Fibroblast of skin of left quadriceps (primary cell): ENCODE results near the gene SERINC2.
"Not testable (repeated sequence)": the region's sequence is repeated elsewhere in the genome, so short reads cannot be mapped to it uniquely, and the experiment has no call there.

Source experiments
- DNase-seq, 2 experiments: peaks; one replicate each; pipeline ENCODE4 v3.0.0-alpha.2; 2013; ENCODE audit warnings: low read depth in 2 of 2

SERINC2 gene

DNA sequence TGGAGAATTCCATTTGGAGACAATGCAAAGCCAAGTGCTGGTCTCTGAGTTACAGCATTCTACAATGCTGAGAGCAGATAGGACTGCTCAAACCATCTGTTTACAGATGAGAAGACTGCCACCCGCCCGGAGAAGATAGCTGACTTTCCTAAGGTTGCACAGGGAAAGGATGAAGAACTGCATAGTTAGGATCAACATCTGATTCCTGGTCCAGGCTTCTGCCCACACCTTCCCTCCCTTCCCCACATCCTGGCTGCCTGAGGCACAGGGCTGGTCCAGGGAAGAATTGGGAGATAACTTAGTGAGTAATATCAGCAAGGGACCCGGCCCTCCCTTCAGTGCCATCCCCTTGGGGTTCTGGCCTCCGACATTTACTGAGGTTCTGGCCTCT lies 2.0 kb downstream of the SERINC2 start:
- no peak for DNase-seq

DNA sequence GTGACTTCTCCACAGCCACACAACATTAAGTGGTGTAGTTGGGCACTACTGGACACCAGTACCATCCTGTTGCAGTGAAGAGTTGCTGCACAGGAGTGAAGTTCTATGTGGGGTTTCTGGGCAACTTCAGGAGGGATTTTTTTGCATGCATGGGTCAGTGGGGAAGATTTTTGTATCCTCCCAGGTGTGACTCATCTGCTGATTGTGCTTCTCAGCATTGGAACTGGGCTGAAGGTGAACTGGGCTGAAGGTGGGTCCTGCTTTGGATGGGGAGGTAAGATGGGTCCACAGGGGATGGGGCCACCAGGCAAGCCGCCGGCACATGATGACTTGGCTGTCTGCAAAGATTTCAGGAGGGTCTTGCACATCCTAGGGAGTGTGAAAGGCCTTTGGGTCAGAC lies 2.6 kb downstream of the SERINC2 start:
- no peak for DNase-seq

DNA sequence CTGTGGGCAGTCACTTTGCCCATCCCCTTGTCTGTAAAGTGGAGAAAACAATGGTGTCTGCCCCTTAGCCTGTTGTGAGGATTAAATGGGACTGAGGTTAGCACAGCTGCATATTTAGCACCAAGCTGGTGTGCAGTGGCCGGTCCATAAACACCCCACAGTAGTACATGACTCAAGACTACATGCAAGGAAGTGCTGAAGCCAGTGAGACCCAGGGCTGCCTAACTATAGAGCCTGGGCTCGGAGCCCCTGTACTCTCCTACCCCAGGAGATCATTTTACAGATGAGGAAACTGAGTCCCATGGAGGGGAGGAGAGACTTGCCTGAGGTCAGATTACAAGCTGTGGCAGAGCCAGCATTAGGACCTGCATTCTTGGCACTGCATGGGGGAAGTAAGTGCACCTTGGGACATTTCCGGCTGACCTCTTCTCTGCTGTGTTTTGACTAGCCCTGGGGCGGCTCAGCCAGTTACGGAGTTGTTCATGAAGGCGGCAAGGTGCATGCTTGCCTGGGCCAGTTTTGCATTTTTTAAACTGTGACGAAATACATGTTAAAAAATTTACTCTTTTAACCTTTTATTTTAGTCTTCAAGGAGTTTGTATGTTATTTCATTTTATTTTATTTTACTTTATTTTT lies 3.2 kb downstream of the SERINC2 start:
- no peak for DNase-seq

DNA sequence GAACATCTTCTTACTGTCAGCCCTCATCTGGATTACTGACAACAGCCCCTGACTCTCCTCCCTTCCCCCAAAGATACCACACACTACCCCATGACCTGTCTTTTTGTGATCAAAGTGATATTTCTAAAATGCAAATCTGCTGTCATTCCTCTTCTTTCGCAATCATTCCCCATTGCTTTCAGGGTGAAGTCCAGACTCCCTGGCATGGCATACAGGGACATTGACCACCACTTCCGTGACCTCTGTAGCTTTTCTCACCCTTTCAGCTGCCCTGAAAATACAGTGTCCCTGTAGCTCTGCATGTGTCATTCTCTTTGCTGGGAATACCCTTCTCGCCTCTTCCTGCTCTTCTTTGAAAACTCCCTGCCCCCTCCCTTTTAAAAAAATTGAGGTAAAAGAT lies 4.1 kb downstream of the SERINC2 start:
- DNase-seq, result no peak

DNA sequence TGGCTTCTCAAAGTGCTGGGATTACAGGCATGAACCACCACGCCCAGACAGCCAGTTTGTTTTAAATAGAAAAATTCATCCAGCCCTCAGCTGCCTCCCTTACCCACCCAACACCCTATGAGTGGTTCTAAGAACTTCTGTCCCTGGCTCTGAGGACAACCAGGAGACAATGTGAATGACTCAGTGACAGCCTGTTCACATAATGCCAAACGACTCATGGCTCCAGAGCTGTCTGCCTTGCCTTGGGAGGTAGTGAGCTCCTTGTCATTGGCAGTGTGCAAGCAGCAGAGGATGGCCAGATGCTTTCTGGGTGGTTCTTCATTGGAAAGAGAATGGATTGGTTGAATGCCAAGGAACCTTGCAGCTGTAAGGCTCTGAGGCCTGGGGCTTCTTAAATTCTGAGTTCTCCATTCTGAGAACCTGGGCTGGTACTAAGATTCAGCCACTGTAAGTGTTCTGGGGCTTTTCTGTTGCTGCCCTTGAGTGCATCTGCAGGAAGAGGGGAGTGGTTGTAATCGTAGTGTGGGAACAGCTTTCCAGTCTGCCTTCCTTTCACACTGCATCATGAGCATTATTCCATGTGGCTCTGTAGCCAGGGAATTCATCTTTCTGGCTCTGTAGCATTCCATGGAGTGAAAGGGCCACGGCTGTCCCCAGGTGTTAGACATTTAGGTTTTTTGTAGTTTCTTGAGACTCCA lies 5.8 kb downstream of the SERINC2 start:
- no peak for DNase-seq

DNA sequence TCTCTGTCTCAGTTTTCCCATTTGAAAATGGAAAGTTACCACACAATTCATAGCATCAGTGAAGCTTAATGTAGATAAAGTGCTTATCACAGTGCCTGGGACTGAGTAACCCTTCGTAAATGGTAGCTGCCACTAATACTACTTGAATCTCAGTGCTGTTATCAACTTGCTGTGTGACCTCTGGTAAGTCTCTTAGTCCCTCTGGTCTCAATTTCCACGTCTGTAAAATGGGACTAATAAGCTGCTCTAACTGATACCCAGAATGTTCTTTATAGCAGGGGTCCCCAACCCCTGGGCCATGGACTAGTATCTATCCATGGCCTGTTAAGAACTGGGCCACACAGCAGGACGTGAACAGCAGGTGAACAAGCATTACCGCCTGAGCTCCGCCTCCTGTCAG lies 7.7 kb downstream of the SERINC2 start:
- no peak for DNase-seq

DNA sequence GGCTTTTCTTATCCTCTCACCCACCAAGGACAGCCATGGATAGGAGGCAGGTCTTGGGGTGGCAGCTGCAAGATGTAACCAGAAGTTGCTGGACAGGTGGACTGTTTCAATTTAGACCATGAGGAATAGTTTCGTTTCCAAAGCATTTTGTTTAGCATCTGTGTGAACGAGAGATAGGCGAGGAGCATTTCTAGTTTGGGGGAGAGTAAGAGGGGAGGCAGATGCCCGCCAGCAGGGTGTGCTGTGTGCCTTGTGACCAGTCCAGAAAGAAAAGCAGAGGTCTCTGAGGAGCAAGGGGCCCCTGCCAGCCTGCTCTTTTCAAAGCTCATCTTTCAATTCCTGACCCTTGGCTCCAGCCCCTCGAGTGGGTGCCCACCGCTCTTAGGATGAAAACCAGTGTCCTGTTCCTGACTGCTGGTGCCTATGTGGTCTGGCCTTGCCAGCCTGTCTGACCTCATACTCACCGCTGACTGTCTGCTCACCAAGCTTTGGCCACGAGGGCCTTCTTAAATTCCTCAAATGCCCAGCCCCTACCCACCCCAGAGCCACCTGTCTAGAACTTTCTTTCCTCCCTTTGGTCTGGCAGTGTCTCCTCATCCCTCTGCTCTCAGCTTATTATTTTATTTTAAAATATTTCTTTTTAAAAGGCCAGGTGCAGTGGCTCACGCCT lies 8.5 kb downstream of the SERINC2 start:
- no peak for DNase-seq

DNA sequence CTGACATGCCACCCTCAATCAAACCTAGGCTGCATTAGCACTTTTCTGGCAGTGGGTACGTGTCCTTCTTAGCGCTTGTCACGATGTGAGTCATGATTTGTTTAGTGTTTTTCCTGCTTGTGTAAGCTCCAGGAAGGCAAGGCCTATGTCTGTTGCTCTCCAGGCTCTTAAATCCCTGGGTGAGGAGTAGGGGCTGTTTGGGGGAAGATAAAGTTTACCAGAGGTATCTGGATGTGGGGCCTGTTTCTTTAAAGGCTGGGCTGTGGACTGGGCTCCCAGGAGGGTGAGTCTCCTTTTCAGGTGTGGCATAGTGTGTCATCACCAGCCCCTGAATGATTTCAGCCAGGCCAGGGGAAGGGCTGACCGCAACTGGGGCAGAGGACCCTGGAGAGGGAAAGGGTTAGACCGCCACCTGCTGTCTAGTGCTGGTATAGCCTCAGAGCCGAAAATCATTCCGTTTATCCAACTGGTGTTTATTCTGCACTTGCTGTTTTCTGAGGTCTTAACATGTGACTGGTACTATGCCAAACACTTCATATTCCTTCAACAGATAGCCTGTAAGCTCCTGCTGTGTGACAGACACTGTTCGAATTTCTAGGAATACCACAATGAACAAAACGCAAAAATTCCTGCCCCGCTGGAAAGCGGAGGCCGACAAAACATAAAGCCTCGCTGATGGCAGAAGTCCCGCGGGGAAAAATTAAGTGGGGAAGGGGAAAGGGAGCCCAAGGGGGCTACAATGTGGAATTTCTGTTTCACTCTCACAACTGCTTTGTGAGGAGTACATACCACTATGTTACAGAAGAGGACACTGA lies 9.7 kb downstream of the SERINC2 start:
- peak; percentile 42 to 43 for DNase-seq

DNA sequence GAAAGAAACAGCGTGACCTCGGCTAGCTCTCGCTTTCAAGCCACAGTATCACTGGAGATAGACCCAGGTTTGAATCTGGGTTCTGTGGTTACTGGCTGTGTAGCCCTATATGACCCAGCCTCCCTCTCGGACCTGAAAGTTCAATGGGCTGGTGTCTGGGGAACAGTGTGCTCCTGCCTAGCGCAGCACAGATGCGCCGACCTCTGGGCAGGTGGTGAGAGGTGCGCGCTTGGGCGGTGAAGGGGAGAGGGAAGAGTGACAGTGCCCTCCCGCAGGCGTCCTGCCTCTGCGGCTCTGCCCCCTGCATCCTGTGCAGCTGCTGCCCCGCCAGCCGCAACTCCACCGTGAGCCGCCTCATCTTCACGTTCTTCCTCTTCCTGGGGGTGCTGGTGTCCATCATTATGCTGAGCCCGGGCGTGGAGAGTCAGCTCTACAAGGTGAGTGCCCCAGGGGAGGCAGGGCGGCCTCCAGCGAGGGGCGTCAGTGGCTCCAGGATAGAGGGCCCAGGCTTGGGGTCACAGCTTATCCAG lies 10.5 kb downstream of the SERINC2 start:
- no peak for DNase-seq

DNA sequence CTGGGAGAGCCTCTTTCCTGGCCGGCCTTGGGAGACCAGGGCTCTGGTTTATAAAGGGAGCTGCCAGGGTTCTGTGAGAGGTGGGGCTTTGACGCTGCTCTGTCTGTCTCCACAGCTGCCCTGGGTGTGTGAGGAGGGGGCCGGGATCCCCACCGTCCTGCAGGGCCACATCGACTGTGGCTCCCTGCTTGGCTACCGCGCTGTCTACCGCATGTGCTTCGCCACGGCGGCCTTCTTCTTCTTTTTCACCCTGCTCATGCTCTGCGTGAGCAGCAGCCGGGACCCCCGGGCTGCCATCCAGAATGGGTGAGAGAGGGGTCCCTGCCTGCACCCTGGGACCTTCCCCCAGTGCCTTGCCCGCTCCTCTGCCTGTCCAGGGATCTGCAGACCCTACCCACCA lies 11.6 kb downstream of the SERINC2 start:
- DNase-seq, result no peak

DNA sequence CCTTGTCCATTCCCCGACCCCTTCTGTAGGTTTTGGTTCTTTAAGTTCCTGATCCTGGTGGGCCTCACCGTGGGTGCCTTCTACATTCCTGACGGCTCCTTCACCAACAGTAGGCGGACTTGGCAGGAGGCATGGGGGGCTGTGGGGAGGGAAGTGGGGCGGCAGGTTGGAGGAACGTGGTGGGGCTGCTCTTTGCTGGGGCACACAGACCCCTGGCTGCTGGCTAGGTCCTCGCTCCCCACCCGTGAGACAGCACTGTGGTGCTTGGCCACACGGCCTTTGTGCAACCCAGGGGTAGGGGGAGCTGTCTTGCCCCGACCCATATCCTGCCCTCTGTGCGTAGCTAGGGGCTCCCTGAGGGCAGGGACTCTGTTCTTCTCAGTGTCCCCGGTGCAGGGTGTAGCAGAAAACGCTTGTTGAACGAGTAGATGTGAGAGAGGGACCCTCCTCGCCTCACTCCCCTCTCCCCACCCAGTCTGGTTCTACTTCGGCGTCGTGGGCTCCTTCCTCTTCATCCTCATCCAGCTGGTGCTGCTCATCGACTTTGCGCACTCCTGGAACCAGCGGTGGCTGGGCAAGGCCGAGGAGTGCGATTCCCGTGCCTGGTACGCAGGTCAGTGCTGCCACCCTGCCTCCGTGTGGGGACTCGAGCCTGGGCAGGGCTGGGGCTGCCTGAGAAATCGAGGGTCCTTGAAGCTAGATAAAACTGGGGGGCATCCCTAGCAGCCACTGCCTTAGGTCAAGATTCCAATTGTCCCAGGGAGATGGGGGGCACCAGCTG lies 12.5 kb downstream of the SERINC2 start:
- no peak for DNase-seq

DNA sequence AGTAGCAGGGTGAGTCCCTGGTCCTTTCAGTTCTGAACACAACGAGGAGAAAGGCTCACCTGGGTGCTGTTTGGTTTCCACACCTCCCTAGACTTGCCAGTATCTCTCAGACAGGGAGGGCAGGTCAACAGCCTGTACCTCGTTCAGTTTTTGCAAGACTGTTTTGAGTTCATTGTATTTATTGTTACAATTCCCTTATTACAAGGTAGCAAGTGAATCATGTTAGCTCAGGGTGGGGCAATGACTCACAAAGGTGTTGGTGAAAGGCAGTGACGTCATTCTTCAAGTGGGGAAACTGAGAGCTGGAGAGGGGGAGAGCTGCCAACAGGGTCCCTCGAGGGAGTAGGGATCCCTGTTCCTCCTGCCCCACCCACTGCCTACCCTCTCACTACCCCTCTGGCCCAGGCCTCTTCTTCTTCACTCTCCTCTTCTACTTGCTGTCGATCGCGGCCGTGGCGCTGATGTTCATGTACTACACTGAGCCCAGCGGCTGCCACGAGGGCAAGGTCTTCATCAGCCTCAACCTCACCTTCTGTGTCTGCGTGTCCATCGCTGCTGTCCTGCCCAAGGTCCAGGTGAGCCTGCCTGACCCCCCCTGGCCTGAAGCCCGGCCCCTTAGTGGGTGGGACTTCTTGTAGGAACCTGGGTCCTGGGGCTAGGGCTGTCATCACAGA lies 13.4 kb downstream of the SERINC2 start:
- DNase-seq, result no peak

DNA sequence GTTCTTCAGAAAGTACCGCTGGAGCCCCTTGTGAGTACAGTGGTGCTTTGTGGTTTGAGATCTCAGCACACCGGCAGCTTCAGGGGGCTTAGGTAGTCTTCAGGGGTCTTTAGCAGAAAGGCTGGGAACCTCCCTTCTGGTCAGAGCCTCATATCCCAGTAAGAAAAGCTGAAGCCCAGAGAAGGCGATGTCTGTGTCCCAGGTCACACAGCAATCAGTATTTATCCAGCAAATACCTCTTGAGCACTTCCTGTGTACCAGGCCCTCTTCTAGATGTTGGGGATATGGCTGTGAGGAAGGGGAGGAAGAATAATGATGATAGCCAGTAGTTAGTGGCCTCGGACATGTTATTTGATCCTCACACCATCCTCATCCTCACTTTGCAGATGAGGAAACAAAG lies 14.3 kb downstream of the SERINC2 start:
- DNase-seq, result no peak

DNA sequence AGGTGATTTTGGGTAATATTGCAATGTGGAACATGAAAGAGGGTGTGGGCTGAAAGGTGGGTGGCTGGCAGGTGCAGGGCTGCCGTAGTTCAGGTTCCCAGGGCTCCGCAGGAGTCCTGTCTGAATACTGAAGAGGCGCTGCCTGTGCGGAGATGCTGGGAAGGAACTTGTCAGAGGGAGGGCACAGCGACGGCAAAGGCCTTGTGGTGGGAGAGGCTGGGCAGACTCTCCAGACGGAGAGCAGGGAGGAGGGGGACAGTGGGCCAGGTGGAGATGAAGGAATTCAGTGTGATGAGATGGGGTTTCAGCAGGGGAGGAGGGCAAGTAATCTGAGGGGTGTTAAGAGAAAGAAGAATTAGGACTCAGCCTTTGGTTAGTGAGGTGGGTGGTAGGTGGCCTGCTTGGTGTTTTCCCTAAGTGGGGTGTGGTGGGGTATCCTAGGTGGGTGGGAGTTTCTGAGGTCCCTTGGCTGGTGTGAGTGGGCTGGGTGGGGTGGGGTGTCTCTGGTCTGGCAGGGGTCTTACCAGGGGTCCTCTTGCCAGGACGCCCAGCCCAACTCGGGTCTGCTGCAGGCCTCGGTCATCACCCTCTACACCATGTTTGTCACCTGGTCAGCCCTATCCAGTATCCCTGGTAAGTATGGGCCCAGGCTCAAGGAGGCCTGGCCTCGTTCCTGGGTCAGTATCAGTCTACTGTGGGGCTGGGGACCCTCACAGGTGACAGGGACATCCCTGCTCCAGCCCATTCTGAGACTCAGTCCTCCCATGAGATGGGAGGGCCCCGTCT lies 15.6 kb downstream of the SERINC2 start:
- DNase-seq, result no peak

DNA sequence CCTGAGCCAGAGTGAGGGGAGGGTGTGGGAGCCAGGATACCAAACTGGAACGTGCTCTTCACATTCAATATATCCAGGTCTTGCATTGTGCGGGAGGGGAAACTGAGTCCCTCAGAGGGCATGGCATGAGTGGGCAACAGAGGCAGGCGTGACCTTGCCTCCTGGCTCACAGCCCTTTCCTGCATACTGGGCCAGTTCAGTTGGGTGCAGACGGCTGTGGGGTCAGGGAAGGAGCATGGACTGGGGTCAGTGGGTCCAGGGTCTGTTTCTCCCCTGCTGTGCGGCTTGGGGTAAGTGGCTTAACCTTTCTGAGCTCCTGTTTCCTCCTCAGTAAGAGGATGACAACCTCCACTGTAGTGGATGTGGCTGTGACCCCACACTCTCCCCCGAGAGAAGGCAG lies 16.6 kb downstream of the SERINC2 start:
- no peak for DNase-seq

DNA sequence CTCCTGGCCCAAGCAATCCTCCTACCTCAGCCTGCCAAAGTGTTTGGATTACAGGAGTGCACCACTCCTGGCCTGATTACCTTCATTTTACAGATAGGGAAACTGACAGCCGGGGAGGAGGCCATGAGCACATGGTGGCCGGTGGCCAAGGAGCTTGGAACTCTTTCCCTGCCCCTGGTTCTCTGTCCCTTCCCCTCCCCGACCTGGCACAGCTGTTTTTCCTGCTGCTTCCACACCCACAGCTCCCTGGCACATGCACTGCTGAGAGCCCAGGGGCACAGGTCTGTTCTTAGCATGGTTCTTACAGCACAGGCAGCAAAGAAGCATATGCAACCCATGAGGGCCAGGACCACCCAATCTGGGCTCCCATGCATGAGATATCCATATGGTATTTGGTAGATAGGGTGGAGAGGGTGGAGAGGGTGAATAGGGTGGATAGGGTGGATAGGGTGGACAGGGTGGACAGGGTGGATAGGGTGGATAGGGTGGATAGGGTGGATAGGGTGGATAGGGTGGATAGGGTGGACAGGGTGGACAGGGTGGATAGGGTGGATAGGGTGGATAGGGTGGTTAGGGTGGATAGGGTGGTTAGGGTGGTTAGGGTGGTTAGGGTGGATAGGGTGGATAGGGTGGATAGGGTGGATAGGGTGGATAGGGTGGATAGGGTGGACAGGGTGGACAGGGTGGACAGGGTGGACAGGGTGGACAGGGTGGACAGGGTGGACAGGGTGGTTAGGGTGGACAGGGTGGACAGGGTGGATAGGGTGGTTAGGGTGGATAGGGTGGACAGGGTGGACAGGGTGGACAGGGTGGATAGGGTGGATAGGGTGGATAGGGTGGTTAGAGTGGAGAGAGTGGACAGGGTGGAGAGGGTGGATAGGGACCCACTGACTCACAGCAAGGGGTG lies 18.6 kb downstream of the SERINC2 start:
- not testable (repeated sequence) for DNase-seq

DNA sequence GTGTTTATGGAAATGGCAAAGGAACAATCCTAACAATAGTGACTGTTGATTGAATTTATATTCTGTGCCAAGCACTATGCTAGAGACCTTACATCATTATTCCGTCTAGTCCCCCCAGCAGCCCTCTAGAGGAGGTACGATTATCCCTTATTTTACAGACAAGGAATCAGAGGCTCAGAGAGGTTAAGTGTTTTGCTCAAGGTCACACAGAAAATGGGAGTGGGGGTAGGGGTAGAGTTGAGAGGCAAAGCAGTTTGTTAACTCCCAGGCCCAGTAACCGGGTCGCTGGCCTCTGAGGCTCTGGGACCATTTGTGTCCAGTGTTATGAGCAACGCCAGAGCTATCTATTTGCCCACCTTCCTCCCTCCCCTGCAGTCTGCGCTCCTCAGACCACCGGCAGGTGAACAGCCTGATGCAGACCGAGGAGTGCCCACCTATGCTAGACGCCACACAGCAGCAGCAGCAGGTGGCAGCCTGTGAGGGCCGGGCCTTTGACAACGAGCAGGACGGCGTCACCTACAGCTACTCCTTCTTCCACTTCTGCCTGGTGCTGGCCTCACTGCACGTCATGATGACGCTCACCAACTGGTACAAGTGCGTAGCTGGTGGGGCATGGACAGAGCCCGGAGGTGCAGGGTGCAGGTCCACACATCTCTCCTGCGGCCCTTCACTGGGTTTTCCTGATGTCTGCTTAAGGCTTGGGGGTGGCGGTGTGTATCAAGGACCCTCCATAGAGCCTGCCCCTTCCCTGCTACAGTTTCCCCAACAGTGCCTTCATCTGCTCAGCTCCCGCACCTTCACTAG lies 19.8 kb downstream of the SERINC2 start:
- DNase-seq, result no peak

DNA sequence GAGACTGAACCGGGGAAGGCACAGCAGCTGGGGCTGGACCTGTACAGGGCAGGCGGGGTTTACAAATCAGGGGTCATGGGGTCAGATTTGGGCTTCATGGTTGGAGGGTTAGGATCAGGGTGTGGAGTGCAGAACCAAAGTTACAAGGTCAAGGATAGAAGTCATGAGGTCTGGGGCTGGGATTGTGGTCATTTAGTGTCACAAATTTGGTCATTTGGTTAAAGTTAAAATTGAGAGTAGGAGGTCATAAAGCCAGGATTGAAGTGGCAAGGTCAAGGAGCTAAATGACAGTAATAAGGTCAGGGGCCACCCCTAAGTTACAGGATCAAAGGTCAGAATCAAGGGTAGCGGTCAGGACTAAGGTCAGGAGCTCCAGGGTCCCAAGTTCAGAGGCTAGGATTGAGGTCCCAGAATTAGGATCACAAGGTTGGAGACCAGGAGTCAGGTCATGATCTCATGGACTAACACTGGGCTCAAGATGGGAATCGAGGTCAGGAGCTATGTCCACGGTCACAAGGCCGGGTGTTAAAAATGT lies 20.4 kb downstream of the SERINC2 start:
- DNase-seq, result no peak
